Raji (cell line): ENCODE results near the gene UGT1A6.

Experiments used
- POLR2A ChIP-seq: IDR thresholded peaks from 2 replicates; pipeline ENCODE4 v1.6.1; 2011; ENCODE audit warnings: low read depth, low read length, control low read depth; ENCODE audit not compliant: insufficient read depth

Gene UGT1A6

DNA sequence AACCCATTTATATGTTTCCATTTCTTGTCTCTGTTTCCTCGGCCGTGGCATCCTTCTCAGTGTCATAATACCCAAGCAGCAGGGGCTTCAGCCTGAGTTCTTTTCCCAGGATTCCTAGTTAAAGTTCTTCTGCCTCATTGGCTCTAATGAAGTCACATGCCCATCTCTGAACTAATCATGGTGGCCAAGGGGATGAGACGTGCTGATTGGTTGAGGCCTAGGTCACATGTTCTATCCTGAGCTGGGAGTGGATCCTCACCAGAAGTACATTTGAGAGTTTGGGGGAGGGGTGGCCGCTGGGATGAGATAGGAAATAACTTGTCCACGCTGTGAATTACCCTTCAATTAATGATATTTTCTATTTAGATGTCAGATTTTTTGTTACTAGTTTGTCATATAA lies 16.3 kb downstream of the UGT1A6 start:
- no peak for TF ChIP-seq POLR2A

GRCh38 chr2:233711312-233712008 lies 18.8 kb downstream of the UGT1A6 start:
- no peak for TF ChIP-seq POLR2A

DNA sequence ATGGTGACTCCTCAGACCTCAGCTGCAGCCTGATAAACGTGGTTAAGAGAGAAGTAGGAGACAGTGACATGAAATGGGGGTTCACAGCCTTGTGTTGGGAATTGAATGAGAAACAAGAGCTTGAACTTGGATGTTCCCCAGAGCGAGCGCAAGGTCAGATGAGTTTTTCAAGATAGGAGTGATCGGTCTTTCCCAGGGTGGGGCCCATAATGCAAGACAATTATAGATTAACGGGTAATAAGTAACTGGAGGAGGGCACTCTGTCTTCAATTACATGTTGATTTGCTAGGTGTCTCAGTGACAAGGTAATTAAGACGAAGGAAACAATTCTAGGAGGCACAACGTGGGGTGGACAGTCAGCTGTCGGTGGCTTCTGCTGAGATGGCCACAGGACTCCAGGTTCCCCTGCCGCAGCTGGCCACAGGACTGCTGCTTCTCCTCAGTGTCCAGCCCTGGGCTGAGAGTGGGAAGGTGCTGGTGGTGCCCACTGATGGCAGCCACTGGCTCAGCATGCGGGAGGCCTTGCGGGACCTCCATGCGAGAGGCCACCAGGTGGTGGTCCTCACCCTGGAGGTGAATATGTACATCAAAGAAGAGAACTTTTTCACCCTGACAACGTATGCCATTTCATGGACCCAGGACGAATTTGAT lies 20.0 kb downstream of the UGT1A6 start, which contains the start of gene UGT1A5:
Gene UGT1A5, plus strand, starts transcription at position 297 of the 651 bp plus-strand sequence. Its CDS starts 85 bp downstream, at position 382.
- no peak for TF ChIP-seq POLR2A

DNA sequence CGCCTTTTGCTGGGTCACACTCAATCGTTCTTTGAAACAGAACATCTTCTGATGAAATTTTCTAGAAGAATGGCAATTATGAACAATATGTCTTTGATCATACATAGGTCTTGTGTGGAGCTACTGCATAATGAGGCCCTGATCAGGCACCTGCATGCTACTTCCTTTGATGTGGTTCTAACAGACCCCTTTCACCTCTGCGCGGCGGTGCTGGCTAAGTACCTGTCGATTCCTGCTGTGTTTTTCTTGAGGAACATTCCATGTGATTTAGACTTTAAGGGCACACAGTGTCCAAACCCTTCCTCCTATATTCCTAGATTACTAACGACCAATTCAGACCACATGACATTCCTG lies 20.5 kb downstream of the UGT1A6 start:
- TF ChIP-seq POLR2A = no peak

DNA sequence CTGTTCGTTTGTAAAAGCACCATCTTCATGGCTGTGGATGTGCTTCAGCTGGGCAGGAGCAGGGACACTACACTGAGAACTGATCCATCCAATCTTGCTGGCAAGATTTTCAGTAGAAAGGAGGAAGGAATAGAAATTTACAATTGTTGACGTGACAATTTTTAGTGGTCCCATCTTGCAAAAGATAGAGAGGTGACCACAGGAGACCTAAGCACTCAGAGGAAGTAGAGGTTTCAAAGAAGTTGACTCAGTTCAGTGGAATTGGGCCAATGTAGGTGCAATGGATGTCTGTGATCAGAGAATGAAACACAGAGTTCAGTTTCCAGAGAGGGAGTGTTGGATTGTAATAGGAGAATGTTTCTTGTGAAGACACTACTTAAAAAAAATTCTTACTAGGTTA lies 21.4 kb downstream of the UGT1A6 start:
- no peak for TF ChIP-seq POLR2A

DNA sequence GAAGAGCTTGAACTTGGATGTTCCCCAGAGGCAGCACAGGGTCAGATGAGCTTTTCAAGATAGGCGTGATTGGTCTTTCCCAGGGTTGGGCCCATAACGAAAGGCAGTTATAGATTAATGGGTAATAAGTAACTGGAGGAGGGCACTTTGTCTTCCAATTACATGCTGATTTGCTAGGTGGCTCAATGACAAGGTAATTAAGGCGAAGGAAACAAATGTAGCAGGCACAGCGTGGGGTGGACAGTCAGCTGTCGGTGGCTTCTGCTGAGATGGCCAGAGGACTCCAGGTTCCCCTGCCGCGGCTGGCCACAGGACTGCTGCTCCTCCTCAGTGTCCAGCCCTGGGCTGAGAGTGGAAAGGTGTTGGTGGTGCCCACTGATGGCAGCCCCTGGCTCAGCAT lies 25.9 kb downstream of the UGT1A6 start, which contains the start of gene UGT1A4:
Gene UGT1A4, plus strand, starts transcription at position 185 of the 400 bp plus-strand sequence. Its CDS starts 85 bp downstream, at position 270.
- no peak for TF ChIP-seq POLR2A

DNA sequence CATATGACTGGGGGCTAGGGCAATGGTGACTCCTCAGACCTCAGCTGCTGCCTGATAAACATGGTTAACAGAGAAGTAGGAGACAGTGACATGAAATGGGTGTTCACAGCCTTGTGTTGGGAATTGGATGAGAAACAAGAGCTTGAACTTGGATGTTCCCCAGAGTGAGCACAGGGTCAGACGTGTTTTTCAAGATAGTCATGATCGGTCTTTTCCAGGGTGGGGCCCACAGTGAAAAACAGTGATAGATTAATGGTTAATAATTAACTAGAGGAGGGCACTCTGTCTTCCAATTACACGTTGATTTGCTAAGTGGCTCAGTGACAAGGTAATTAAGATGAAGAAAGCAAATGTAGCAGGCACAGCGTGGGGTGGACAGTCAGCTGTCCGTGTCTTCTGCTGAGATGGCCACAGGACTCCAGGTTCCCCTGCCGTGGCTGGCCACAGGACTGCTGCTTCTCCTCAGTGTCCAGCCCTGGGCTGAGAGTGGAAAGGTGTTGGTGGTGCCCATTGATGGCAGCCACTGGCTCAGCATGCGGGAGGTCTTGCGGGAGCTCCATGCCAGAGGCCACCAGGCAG lies 36.1 kb downstream of the UGT1A6 start, which contains the start of gene UGT1A3:
Gene UGT1A3, plus strand, starts transcription at position 320 of the 579 bp plus-strand sequence. Its CDS starts 85 bp downstream, at position 405.
- TF ChIP-seq POLR2A = no peak

- no peak for TF ChIP-seq POLR2A
Measured at GRCh38 chr2:233740870-233741269, 48.2 kb downstream of the UGT1A6 start.

DNA sequence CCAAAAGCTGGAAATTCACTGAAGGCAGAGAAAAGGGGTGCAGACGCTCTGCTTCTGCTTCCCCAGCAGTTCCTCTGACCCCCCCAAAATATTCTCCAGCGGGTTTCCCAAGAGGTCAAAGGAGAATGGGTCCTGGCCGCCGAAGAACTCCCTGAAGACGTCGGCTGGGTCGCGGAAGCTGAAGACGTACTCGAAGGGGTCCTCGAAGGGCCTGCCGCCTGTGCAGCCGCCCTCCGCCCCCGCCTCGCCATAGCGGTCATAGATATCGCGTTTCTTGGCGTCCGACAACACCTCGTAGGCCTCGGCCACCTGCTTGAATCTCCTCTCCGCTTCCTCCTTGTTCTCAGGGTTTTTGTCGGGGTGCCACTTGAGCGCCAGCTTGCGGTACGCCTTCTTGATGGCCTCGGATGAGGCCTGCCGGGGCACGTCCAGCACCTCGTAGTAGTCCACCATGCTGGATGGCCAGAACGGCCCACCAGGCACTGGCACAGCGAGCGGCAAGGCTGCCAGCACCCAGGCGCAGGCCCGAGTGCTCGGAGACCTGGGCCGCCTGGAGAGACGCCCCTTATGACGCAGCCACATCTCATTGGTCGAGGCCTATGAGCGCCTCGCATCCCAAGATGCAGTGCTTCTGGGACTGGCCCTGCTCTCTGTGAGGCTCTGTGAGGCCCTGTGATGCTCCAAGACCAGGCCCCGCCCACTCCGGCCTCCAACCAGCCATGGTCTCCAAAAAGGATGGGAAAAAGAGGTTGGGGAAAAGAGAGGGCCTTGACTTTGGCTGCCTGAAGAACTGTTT lies 51.0 kb downstream of the UGT1A6 start:
- TF ChIP-seq POLR2A = no peak

DNA sequence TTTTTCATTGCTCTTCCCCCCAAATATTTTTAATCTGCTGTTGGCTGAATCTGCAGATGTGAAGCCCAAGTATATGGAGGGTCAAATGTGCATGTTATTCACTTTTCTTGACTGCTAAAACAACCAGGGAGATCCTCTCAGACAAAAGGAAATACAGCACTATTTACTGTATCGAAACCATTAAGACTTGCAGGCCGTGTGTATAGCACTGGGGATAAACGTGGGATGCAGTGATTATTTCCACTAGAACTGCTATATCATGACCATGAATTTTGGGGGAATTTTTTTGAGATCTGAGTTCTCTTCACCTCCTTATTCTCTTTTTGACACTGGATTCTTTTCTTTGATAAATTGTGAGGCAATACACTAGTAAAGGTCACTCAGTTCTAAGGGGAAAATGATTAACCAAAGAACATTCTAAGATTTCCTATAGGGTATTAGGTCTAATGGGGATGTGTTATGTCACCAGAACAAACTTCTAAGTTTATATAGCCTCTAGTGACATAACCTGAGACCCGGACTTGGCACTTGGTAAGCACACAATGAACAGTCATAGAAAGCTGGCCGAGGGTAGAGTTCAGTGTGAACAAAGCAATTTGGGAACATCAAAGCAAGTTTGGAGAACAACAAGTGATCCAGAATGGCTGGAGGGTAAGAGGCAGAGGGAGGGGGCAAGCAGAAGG lies 52.5 kb downstream of the UGT1A6 start:
- no peak for TF ChIP-seq POLR2A

DNA sequence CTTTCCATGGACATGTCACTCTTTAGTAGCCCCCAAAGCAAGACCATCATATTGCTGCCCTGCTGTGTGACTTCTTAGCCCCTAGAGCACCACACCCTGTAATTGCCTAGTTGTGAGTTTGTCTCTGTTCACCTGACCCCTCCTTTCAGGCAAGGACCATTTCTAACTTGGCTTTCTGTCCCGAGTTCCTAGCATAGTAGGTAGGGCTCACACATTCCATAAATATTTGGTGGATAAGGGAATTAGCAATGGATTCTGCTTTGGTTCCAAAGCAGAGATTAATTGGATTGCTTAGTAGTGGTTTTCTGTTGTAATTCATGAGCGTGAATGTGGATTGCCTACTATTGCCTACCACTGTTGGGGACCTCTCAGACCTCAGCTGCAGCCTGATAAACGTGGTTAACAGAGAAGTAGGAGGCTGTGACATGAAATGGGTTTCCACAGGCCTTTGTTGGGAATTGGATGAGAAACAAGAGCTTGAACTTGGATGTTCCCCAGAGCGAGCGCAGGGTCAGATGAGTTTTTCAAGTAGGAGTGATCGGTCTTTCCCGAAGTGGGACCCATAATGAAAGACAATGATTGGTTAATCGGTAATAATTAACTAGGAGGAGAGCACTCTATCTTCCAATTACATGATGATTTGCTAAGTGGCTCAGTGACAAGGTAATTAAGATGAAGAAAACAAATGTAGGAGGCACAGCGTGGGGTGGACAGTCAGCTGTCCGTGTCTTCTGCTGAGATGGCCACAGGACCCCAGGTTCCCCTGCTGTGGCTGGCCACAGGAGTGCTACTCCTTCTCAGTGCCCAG lies 54.0 kb downstream of the UGT1A6 start:
- no peak for TF ChIP-seq POLR2A

DNA sequence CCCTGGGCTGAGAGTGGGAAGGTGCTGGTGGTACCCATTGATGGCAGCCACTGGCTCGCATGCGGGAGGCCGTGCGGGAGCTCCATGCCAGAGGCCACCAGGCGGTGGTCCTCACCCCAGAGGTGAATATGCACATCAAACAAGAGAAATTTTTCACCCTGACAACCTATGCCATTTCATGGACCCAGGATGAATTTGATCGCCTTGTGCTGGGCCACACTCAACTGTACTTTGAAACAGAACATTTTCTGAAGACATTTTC lies 54.5 kb downstream of the UGT1A6 start:
- no peak for TF ChIP-seq POLR2A

DNA sequence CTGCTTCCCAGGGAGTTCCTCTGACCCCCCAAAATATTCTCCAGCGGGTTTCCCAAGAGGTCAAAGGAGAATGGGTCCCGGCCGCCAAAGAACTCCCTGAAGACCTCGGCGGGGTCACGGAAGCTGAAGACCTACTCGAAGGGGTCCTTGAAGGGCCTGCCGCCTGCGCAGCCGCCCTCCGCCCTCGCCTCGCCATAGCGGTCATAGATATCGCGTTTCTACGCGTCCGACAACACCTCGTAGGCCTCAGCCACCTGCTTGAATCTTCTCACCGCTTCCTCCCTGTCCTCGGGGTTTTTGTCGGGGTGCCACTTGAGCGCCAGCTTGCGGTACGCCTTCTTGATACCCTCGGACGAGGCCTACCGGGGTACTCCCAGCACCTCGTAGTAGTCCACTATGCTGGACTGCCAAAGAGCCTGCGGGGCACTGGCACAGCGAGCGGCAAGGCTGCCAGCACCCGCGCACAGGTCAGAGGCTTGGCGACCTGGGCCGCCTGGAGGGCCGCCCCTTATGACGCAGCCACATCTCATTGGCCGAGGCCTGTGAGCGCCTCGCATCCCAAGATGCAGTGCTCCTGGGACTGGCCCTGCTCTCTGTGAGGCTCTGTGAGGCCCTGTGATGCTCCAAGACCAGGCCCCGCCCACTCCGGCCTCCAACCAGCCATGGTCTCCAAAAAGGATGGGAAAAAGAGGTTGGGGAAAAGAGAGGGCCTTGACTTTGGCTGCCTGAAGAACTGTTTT lies 62.4 kb downstream of the UGT1A6 start:
- no peak for TF ChIP-seq POLR2A

- no peak for TF ChIP-seq POLR2A
Measured at GRCh38 chr2:233756429-233757081, 63.9 kb downstream of the UGT1A6 start.

GRCh38 chr2:233758141-233758540 lies 65.5 kb downstream of the UGT1A6 start:
- TF ChIP-seq POLR2A = no peak
